Neural progenitor cell (in vitro differentiated cells): ENCODE data around the gene ARHGEF19.

ENCODE experiments used
- CTCF ChIP-seq: fragments of 200-600 bp; sonication (generic); IDR thresholded peaks from 2 replicates; pipeline ENCODE4 v1.5.1; 2017; ENCODE audit warnings: antibody characterized with exemption, mild to moderate bottlenecking
- EZH2 ChIP-seq: fragments of 200-600 bp; sonication (generic); IDR thresholded peaks from 2 replicates; pipeline ENCODE4 v1.6.1; 2017; ENCODE audit warnings: antibody characterized with exemption, mild to moderate bottlenecking, moderate library complexity
- EZH2phosphoT487 ChIP-seq: fragments of 200-600 bp; sonication (generic); IDR thresholded peaks from 2 replicates; pipeline ENCODE4 v1.6.1; 2017; ENCODE audit warnings: antibody characterized with exemption

GRCh38 chr1:16162163-16162822, 50.2 kb downstream of the ARHGEF19 start:
- TF ChIP-seq EZH2, result no peak
- no peak for TF ChIP-seq CTCF
- no peak for TF ChIP-seq EZH2phosphoT487
